ENCODE results near the gene SRRM4.
"Not testable (repeated sequence)": the region's sequence is repeated elsewhere in the genome, so short reads cannot be mapped to it uniquely, and the experiment has no call there.

The SRRM4 gene

GRCh38 chr12:118982302-118982701 lies 961 bp downstream of the SRRM4 start:
- Histone ChIP-seq H3K27me3 (ENCODE audit: low read depth, low read length) (peaks cover 23% of the 10 kb centered on the region), H3K36me3 (ENCODE audit: control insufficient read depth in 1 of 2, insufficient read depth in 2 of 2, low read length in 2 of 2) (no peaks in the 10 kb centered on the region), H3K27ac (ENCODE audit: low read length) (no peak overlapping the region), H3K9me3 (ENCODE audit: control insufficient read depth in 1 of 2, low read length in 2 of 2) (no peaks in the 10 kb centered on the region), H3K4me1 (ENCODE audit: control insufficient read depth in 1 of 2, insufficient read depth in 2 of 2, low read length in 2 of 2) (peaks cover 0 to 12% of the 10 kb centered on the region in 2 donors), H3K4me3 (ENCODE audit: low read depth in 1 of 2, low read length in 2 of 2) (no peak overlapping the region)

DNA sequence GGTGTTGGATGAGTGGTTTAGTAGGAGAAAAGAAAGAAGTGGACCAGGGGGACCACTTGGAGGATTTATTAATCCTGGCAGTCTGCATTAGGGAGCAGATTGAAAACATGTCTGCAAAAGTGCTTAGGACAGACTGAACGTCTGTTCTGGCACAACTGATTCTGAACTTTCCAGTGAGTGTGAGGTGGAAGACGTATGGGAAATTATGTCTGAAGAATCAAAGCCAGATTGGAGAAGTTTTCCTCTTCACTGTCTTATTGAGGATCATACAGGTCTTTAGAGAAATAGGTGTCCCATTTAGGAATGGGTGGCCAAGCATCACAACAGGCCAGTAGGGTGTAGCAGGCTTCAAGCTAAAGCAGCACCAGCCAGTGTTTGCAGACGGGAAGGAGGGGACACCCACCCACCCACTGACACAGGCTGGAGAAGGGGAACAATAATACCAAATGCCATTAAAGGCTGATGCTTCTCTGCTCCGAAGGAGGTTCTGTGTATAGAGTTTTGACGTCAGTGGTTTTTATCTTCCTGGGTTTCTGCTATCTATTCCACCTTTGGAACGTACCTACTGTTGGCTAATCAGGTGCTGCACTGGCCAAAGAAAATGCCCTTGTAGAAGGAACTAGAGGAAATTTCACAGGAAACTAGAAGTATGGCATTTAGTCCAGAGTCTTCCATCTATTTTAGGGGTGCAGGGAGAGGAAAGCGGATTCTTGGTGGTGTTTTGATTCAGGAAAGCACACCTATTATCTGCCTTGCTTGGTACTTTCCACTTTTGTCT lies 1.8 kb downstream of the SRRM4 start:
- no peaks in the 10 kb centered on the region for H3K36me3 ChIP-seq (ENCODE audit: control insufficient read depth in 1 of 2, insufficient read depth in 2 of 2, low read length in 2 of 2)
- peaks cover 23% of the 10 kb centered on the region for H3K27me3 ChIP-seq (ENCODE audit: low read depth, low read length)
- no peaks in the 10 kb centered on the region for H3K9me3 ChIP-seq (ENCODE audit: control insufficient read depth in 1 of 2, low read length in 2 of 2)
- H3K27ac ChIP-seq (ENCODE audit: low read length): no peak overlapping the region
- H3K4me1 ChIP-seq (ENCODE audit: control insufficient read depth in 1 of 2, insufficient read depth in 2 of 2, low read length in 2 of 2): peaks cover 0 to 12% of the 10 kb centered on the region in 2 donors
- H3K4me3 ChIP-seq (ENCODE audit: low read depth in 1 of 2, low read length in 2 of 2): no peak overlapping the region

- no peaks in the 10 kb centered on the region for H3K36me3 ChIP-seq (ENCODE audit: control insufficient read depth in 1 of 2, insufficient read depth in 2 of 2, low read length in 2 of 2)
- H3K9me3 ChIP-seq (ENCODE audit: control insufficient read depth in 1 of 2, low read length in 2 of 2): no peaks in the 10 kb centered on the region
- H3K4me3 ChIP-seq (ENCODE audit: low read depth in 1 of 2, low read length in 2 of 2): no peak overlapping the region
- no peak overlapping the region for H3K27ac ChIP-seq (ENCODE audit: low read length)
- peaks cover 0 to 12% of the 10 kb centered on the region in 2 donors for H3K4me1 ChIP-seq (ENCODE audit: control insufficient read depth in 1 of 2, insufficient read depth in 2 of 2, low read length in 2 of 2)
- H3K27me3 ChIP-seq (ENCODE audit: low read depth, low read length): peaks cover 23% of the 10 kb centered on the region
These were observed 3.0 kb downstream of the SRRM4 start for GRCh38 chr12:118984161-118984943.

DNA sequence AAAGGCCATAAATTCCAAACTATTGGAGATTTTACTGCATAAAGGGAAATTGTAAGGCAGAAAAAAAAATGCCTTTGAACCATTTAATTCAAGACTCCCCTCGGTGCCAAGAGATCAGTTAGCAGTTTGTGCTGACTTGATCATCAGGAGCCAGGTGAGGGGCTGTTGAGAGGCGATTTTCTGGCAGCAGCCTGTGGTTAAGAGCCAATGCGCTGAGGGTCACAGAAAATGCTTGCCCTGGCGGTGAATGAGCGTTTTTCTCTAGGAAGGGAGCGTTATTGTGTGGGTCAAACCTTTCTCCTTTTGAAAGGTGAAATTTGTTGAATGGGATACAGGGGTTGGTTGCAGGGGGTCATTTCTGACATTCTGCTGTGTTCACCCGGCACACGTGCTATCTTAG lies 4.7 kb downstream of the SRRM4 start:
- Histone ChIP-seq H3K4me3 (ENCODE audit: low read depth in 1 of 2, low read length in 2 of 2) (no peak overlapping the region), H3K9me3 (ENCODE audit: control insufficient read depth in 1 of 2, low read length in 2 of 2) (no peaks in the 10 kb centered on the region), H3K36me3 (ENCODE audit: control insufficient read depth in 1 of 2, insufficient read depth in 2 of 2, low read length in 2 of 2) (no peaks in the 10 kb centered on the region), H3K27ac (ENCODE audit: low read length) (no peak overlapping the region), H3K4me1 (ENCODE audit: control insufficient read depth in 1 of 2, insufficient read depth in 2 of 2, low read length in 2 of 2) (peaks cover 0 to 6% of the 10 kb centered on the region in 2 donors), H3K27me3 (ENCODE audit: low read depth, low read length) (peaks cover 19% of the 10 kb centered on the region)

GRCh38 chr12:118999107-118999506 lies 17.8 kb downstream of the SRRM4 start:
- Histone ChIP-seq H3K36me3 (ENCODE audit: control insufficient read depth in 1 of 2, insufficient read depth in 2 of 2, low read length in 2 of 2) (no peaks in the 10 kb centered on the region), H3K4me3 (ENCODE audit: low read depth in 1 of 2, low read length in 2 of 2) (no peak overlapping the region), H3K4me1 (ENCODE audit: control insufficient read depth in 1 of 2, insufficient read depth in 2 of 2, low read length in 2 of 2) (no peaks in the 10 kb centered on the region), H3K27me3 (ENCODE audit: low read depth, low read length) (no peaks in the 10 kb centered on the region), H3K9me3 (ENCODE audit: control insufficient read depth in 1 of 2, low read length in 2 of 2) (no peaks in the 10 kb centered on the region), H3K27ac (ENCODE audit: low read length) (no peak overlapping the region)

DNA sequence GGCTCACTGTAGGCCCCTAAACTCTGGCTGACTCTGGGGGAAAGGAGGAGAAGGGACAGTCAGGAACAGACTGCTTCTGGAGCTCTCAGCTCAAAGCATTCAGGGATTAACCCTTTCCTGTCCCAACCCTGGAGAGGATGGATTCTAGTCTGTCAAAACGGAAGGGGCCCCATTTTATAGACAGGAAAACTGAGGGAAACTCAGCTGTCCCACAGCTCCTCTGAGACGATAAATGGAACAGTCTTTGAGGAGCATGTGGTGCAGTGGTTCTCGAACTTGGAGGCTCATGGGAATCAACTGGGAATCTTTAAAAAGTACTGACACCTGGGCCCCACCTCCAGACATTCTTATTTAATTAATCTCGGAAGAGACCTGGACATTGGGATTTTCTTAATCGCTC lies 23.7 kb downstream of the SRRM4 start:
- Histone ChIP-seq H3K4me1 (ENCODE audit: control insufficient read depth in 1 of 2, insufficient read depth in 2 of 2, low read length in 2 of 2) (no peaks in the 10 kb centered on the region), H3K27ac (ENCODE audit: low read length) (no peak overlapping the region), H3K4me3 (ENCODE audit: low read depth in 1 of 2, low read length in 2 of 2) (no peak overlapping the region), H3K27me3 (ENCODE audit: low read depth, low read length) (peaks cover 12% of the 10 kb centered on the region), H3K9me3 (ENCODE audit: control insufficient read depth in 1 of 2, low read length in 2 of 2) (no peaks in the 10 kb centered on the region), H3K36me3 (ENCODE audit: control insufficient read depth in 1 of 2, insufficient read depth in 2 of 2, low read length in 2 of 2) (no peaks in the 10 kb centered on the region)

DNA sequence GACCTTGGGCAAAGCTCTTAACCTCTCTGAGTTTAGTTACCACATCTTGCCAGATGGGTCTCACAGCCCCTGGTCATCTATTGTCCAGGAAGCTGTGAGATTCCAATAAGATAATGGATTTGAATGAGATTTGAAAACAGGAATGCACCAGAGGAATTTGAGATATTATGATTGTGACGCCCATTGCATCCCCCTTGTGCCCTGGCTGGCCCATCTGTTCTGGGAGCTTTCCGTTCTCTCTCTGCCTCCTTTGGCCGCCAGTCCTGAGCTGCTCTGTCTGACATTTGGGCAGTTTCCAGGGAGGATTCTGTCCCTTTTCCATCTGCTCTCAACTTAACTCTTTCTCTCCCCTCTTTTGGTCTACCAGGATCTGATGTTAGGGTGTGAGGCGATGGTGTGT lies 24.6 kb downstream of the SRRM4 start:
- H3K4me3 ChIP-seq (ENCODE audit: low read depth in 1 of 2, low read length in 2 of 2): no peak overlapping the region
- H3K4me1 ChIP-seq (ENCODE audit: control insufficient read depth in 1 of 2, insufficient read depth in 2 of 2, low read length in 2 of 2): no peaks in the 10 kb centered on the region
- no peaks in the 10 kb centered on the region for H3K36me3 ChIP-seq (ENCODE audit: control insufficient read depth in 1 of 2, insufficient read depth in 2 of 2, low read length in 2 of 2)
- no peak overlapping the region for H3K27ac ChIP-seq (ENCODE audit: low read length)
- peaks cover 12% of the 10 kb centered on the region for H3K27me3 ChIP-seq (ENCODE audit: low read depth, low read length)
- H3K9me3 ChIP-seq (ENCODE audit: control insufficient read depth in 1 of 2, low read length in 2 of 2): no peaks in the 10 kb centered on the region

GRCh38 chr12:119006746-119007145 lies 25.4 kb downstream of the SRRM4 start:
- no peak overlapping the region for H3K4me3 ChIP-seq (ENCODE audit: low read depth in 1 of 2, low read length in 2 of 2)
- H3K36me3 ChIP-seq (ENCODE audit: control insufficient read depth in 1 of 2, insufficient read depth in 2 of 2, low read length in 2 of 2): no peaks in the 10 kb centered on the region
- peaks cover 12% of the 10 kb centered on the region for H3K27me3 ChIP-seq (ENCODE audit: low read depth, low read length)
- H3K9me3 ChIP-seq (ENCODE audit: control insufficient read depth in 1 of 2, low read length in 2 of 2): peaks cover 0 to 6% of the 10 kb centered on the region in 2 donors
- no peak overlapping the region for H3K27ac ChIP-seq (ENCODE audit: low read length)
- no peaks in the 10 kb centered on the region for H3K4me1 ChIP-seq (ENCODE audit: control insufficient read depth in 1 of 2, insufficient read depth in 2 of 2, low read length in 2 of 2)

DNA sequence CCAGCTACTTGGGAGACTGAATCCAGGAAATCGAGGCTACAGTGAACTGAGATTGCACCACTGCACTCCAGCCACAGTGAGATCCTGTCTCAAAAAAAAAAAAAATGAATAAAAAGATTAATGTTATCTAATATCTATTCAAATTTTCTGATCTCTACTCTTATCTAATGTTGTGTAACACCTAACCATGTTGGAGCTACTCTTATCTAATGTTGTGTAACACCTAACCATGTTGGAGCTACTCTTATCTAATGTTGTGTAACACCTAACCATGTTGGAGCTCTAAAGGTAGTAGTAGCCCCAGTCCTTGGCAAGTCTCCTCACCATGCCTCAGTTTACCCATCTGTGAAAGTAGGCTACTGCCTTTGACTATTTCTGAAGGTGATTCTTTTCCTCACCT lies 26.9 kb downstream of the SRRM4 start:
- not testable (repeated sequence) for H3K27ac ChIP-seq (ENCODE audit: low read length); H3K9me3 ChIP-seq (ENCODE audit: control insufficient read depth in 1 of 2, low read length in 2 of 2); H3K4me3 ChIP-seq (ENCODE audit: low read depth in 1 of 2, low read length in 2 of 2); H3K4me1 ChIP-seq (ENCODE audit: control insufficient read depth in 1 of 2, insufficient read depth in 2 of 2, low read length in 2 of 2); H3K36me3 ChIP-seq (ENCODE audit: control insufficient read depth in 1 of 2, insufficient read depth in 2 of 2, low read length in 2 of 2)
- peaks cover 12% of the 10 kb centered on the region for H3K27me3 ChIP-seq (ENCODE audit: low read depth, low read length)

GRCh38 chr12:119008691-119009221 lies 27.4 kb downstream of the SRRM4 start:
- Histone ChIP-seq H3K27ac (ENCODE audit: low read length) (no peak overlapping the region), H3K27me3 (ENCODE audit: low read depth, low read length) (peaks cover 12% of the 10 kb centered on the region), H3K9me3 (ENCODE audit: control insufficient read depth in 1 of 2, low read length in 2 of 2) (peaks cover 0 to 7% of the 10 kb centered on the region in 2 donors), H3K36me3 (ENCODE audit: control insufficient read depth in 1 of 2, insufficient read depth in 2 of 2, low read length in 2 of 2) (no peaks in the 10 kb centered on the region), H3K4me1 (ENCODE audit: control insufficient read depth in 1 of 2, insufficient read depth in 2 of 2, low read length in 2 of 2) (no peaks in the 10 kb centered on the region), H3K4me3 (ENCODE audit: low read depth in 1 of 2, low read length in 2 of 2) (no peak overlapping the region)

- Histone ChIP-seq H3K36me3 (ENCODE audit: control insufficient read depth in 1 of 2, insufficient read depth in 2 of 2, low read length in 2 of 2) (no peaks in the 10 kb centered on the region), H3K4me3 (ENCODE audit: low read depth in 1 of 2, low read length in 2 of 2) (no peak overlapping the region), H3K9me3 (ENCODE audit: control insufficient read depth in 1 of 2, low read length in 2 of 2) (peaks cover 0 to 7% of the 10 kb centered on the region in 2 donors), H3K27ac (ENCODE audit: low read length) (no peak overlapping the region), H3K27me3 (ENCODE audit: low read depth, low read length) (peaks cover 12% of the 10 kb centered on the region), H3K4me1 (ENCODE audit: control insufficient read depth in 1 of 2, insufficient read depth in 2 of 2, low read length in 2 of 2) (no peaks in the 10 kb centered on the region)
These were observed 29.9 kb downstream of the SRRM4 start for GRCh38 chr12:119011231-119011630.

Data from muscle layer of duodenum (tissue), 2 donors.